Immature natural killer cell (primary cell): ENCODE results near the gene HMGCR. TPM values are rescaled to one million over a fixed set of nuclear protein-coding genes. Genes with fewer than 3 reads are reported as not detected.
"Not testable (repeated sequence)": the region's sequence is repeated elsewhere in the genome, so short reads cannot be mapped to it uniquely, and the experiment has no call there.

Experiments
- DNase-seq, 3 donors: peaks; one replicate each; pipeline ENCODE4 v3.0.0; 2022; ENCODE audit warnings: mixed read lengths in 1 of 3
- H3K27ac Mint-ChIP-seq, 6 donors: one replicate each; pipeline ENCODE4 v1.8.0; 2020; ENCODE audit warnings: mixed read lengths in 6 of 6, mild to moderate bottlenecking in 5 of 6, inconsistent platforms in 4 of 6, moderate library complexity in 3 of 6
- H3K27me3 Mint-ChIP-seq, 3 donors: one replicate each; pipeline ENCODE4 v1.8.0; 2020 to 2021; ENCODE audit warnings: low read depth in 3 of 3, mild to moderate bottlenecking in 3 of 3, mixed read lengths in 3 of 3, moderate library complexity in 3 of 3, inconsistent platforms in 1 of 3
- H3K36me3 Mint-ChIP-seq, 3 donors: one replicate each; pipeline ENCODE4 v1.8.0; 2020; ENCODE audit warnings: mixed read lengths in 3 of 3, inconsistent platforms in 2 of 3, mild to moderate bottlenecking in 2 of 3
- H3K4me1 Mint-ChIP-seq, 2 donors: one replicate each; pipeline ENCODE4 v1.8.0; 2020; ENCODE audit warnings: inconsistent platforms in 2 of 2, mild to moderate bottlenecking in 2 of 2, mixed read lengths in 2 of 2, moderate library complexity in 1 of 2
- H3K4me3 Mint-ChIP-seq, 5 donors: one replicate each; pipeline ENCODE4 v1.8.0; 2020; ENCODE audit warnings: mild to moderate bottlenecking in 5 of 5, mixed read lengths in 5 of 5, inconsistent platforms in 3 of 5, moderate library complexity in 3 of 5
- H3K9me3 Mint-ChIP-seq, 6 donors: one replicate each; pipeline ENCODE4 v1.8.0; 2020; ENCODE audit warnings: mild to moderate bottlenecking in 6 of 6, mixed read lengths in 6 of 6, inconsistent platforms in 4 of 6, moderate library complexity in 3 of 6
- polyA plus RNA-seq, 3 donors: library from polyadenylated mRNA; unstranded; fragments of 300-500 nt; fragmentation: Illumina TruSeq; gene quantifications; one replicate each; pipeline ENCODE4 v1.2.3, GENCODE V29; 2021

Gene HMGCR
- polyA plus RNA-seq, 3 donors from 2014 or later = 9.6 to 18.4 (median 11.2) TPM

DNA sequence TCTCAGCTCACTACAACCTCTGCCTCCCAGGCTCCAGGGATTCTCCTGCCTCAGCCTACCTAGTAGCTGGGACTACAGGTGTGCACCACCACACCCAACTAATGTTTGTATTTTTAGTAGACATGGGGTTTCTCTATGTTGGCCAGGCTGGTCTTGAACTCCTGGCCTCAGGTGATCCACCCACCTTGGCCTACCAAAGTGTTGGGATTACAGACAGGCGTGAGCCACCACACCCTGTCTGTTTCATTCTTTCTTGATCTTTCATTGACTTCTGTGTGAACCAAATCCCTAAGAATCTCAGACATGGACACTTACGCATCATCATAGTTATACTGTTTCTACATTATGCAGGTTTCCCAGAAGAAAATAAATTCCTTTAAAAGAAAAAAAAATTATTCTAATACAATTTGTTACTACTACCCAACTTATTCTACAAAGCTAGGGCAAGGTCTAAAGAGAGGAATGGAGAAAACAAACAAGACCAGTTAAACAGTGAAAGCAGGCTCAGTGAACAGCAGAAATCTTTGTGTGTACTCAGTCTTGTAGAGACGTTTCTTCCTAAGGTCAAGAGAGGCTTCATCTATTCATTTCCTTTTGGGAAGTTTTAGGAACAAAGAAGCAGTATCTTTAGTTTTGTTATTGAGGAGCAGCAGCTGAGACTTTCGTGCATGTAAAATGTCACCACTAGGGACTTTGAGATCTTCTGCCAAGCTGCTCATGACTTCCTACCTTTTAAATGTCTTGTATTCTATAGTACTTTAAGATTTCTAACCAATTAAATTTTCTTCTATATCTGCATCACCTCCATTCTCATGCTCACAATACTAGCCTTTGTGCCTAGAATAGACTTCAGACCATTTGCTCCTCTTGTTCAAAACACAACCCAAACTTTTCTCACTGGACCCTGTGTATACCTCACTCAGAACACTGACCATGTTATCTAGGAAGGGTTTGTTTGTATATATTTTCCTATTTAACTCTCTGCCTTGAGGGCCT lies 5.6 kb upstream of the HMGCR start:
- DNase-seq = no peak
- Mint-ChIP-seq H3K9me3 (no peaks in the 10 kb centered on the region), H3K27me3 (peaks cover 0 to 3% (median 2%) of the 10 kb centered on the region in 3 donors), H3K4me1 (no peaks in the 10 kb centered on the region), H3K4me3 (no peak overlapping the region), H3K27ac (no peak overlapping the region), H3K36me3 (no peaks in the 10 kb centered on the region)

DNA sequence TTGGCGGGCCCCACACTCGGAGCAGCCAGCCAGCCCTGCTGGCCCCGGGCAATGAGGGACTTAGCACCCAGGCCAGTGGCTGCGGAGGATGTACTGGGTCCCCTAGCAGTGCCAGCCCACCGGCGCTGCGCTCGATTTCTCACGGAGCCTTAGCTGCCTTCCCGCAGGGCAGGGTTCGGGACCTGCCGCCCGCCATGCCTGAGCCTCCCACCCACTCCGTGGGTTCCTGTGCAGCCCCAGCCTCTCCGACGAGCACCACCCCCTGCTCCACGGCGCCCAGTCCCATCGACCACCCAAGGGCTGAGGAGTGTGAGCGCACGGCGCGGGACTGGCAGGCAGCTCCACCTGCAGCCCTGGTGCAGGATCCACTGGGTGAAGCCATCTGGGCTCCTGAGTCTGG lies 3.3 kb upstream of the HMGCR start:
- H3K4me1 Mint-ChIP-seq = peaks cover 13 to 15% of the 10 kb centered on the region in 2 donors
- not testable (repeated sequence) for H3K36me3 Mint-ChIP-seq, H3K27me3 Mint-ChIP-seq, H3K4me3 Mint-ChIP-seq, H3K9me3 Mint-ChIP-seq, H3K27ac Mint-ChIP-seq, DNase-seq

DNA sequence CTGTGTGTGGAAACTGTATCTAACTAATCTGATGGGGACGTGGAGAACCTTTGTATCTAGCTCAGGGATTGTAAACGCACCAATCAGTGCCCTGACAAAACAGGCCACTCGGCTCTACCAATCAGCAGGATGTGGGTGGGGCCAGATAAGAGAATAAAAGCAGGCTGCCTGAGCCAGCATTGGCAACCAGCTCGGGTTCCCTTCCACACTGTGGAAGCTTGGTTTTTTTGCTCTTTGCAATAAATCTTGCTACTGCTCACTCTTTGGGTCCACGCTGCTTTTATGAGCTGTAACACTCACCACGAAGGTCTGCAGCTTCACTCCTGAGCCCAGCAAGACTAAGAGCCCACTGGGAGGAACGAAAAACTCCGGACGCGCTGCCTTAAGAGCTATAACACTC lies 2.6 kb upstream of the HMGCR start:
- Mint-ChIP-seq H3K4me3 (peak overlapping the region in 1 of 5 donors; percentile 23), H3K27ac (peak overlapping the region in 1 of 6 donors; percentile 25), H3K4me1 (peaks cover 15 to 19% of the 10 kb centered on the region in 2 donors)
- not testable (repeated sequence) for H3K27me3 Mint-ChIP-seq, H3K9me3 Mint-ChIP-seq, H3K36me3 Mint-ChIP-seq, DNase-seq

DNA sequence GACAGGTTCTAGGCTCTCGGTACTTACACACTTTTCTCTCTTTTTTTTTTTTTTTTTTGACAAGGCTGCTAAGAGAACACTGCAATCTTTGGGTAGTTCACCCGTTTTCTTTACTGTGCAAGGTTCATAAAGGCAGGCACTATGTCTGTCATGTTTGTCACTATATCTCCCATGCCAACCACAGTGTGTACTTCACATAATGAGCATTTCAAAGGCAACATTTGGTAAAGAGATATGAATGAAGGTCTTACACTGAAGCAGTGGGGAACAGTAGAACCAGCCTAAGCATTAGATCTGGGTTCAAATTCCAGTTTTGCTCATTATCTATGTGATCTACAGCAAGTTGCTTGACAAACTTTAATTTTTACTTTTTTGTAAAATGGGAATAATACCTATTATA lies 1.5 kb upstream of the HMGCR start:
- Mint-ChIP-seq H3K4me1 (peaks cover 17 to 29% of the 10 kb centered on the region in 2 donors), H3K27me3 (peaks cover 0 to 3% (median 0%) of the 10 kb centered on the region in 3 donors), H3K9me3 (no peaks in the 10 kb centered on the region), H3K27ac (peak overlapping the region in 1 of 6 donors; percentile 41), H3K4me3 (no peak overlapping the region), H3K36me3 (no peaks in the 10 kb centered on the region)
- no peak for DNase-seq

DNA sequence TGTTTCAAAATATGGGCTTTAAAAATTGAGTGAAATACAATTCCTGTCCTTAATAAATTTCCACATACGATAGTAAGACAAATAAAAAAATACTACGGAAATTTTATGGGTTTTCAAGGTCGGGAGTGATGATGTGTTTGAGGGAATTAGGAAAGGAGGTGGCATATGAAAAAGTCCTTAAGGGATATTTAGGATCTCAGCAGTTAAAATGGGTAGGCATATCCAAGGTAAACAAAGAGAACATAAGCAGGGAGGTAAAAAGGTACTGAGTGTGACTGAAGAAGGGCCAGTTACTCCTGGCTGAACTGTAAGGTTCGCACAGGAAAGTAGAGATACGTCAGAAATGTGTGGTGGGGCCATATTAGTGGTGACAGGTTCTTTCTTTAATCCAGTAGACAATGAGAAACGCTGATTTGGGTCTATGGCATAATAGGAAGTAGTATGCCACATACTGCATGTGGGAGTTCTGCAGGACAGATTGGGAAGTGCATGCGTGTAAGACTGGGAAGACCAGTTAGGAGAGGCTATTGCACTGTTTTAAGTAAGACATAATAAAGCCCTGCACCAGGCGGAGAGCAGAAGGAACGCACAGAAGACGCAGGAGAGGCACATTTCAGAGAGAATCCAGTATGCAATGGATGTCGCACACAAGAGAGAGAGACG lies 937 bp upstream of the HMGCR start:
- Mint-ChIP-seq H3K36me3 (no peaks in the 10 kb centered on the region), H3K27ac (no peak overlapping the region), H3K4me3 (no peak overlapping the region), H3K4me1 (peaks cover 20 to 35% of the 10 kb centered on the region in 2 donors), H3K9me3 (no peaks in the 10 kb centered on the region), H3K27me3 (peaks cover 0 to 3% (median 0%) of the 10 kb centered on the region in 3 donors)
- DNase-seq = peak; percentile 46 to 55 (median 51)

DNA sequence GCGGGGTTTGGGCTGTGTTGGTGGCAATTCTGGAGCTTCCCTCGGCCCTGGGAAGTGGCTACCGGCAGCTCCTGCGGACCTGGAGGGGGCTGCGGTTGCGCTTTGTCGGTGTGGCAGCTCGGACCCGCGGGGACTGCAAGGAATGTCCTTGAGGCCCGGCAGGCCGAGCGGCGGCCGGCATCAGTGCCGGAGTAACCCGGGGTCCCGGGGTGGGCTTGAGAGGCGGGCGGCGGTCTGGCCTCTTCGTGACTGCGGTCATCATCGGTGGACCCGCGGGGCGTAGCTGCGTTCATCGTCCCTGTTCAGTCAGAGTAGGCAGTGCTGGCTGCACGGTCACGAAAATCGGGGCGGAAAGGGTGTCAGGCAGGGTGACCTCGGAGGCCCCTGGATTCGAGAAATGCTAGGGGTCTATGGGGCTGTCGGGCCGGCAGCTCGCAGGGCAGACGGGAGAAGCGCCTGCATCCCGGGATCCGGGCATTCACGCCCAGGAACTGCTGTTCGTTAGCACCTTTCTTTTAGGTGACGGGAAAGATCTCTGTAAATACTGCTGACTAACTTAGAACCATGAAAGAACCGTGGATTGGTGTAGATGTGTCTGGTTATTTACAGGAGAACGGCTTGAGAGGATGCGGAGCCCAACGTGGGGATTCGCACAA lies 474 bp downstream of the HMGCR start:
- Mint-ChIP-seq H3K4me1 (peaks cover 20 to 48% of the 10 kb centered on the region in 2 donors), H3K9me3 (no peaks in the 10 kb centered on the region), H3K27ac (peak overlapping the region in 2 of 6 donors; percentile 73 to 85), H3K4me3 (no peak overlapping the region), H3K36me3 (no peaks in the 10 kb centered on the region), H3K27me3 (peaks cover 0 to 3% (median 0%) of the 10 kb centered on the region in 3 donors)
- DNase-seq = no peak

DNA sequence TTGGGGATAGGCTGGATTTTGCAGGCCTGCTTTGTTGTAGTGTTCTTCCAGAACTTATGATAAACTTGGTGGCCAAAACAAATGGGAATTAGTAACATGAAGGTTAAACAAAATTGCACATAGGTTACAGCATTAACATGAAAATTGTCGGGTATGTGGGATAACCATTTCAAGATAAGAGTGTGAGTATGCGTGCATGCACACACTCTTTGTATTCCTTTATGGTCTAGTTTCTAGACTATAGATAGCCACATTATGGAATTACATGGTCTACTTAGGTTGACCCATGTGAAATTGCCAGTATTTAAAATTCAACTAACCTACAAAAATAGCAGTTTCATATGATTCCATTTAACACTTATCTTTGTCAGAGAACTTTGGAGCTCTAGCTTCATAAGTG lies 1.4 kb downstream of the HMGCR start:
- Mint-ChIP-seq H3K27ac (peak overlapping the region in 2 of 6 donors; percentile 73 to 85), H3K4me1 (peaks cover 20 to 48% of the 10 kb centered on the region in 2 donors), H3K4me3 (no peak overlapping the region), H3K27me3 (peaks cover 0 to 2% (median 0%) of the 10 kb centered on the region in 3 donors), H3K36me3 (no peaks in the 10 kb centered on the region), H3K9me3 (no peaks in the 10 kb centered on the region)
- no peak for DNase-seq

DNA sequence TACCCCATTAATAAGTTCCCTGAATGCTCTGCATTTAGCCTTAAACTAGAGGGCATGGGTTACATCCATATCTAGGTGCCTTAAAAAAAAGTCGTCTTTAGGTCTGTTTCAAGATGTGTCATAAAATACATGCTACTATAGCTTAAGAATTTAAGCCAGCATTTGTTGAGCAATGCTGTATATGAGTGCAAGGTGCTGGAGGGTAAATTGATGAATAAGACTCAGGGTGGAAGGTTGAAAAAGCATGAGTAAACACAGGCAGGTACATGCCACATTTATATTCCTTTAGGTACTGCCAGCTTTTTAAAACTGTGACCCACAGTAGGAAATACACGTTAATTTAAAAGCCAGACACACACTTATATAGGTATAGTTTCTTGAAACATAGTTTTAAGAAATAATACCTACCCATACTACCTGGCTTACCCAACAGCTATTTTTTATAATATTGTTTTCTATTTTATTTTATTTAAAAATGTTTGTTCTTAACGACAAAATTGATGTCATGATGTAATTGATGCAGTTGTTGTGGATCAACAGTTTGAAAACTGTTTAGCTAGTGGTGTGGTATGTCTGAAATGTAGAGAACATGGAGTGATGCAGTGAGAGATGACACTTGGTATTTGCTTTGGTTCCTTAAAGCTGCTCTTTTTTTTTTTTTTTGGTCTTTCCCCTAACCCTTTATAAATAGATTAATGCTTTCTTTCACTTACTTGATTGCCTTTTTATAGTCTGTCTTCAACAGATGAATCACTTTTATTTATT lies 3.9 kb downstream of the HMGCR start:
- DNase-seq = no peak
- Mint-ChIP-seq H3K27ac (peak overlapping the region in 2 of 6 donors; percentile 13 to 35), H3K4me1 (peaks cover 20 to 48% of the 10 kb centered on the region in 2 donors), H3K9me3 (no peaks in the 10 kb centered on the region), H3K4me3 (no peak overlapping the region), H3K36me3 (peaks cover 5 to 10% (median 9%) of the 10 kb centered on the region in 3 donors), H3K27me3 (no peaks in the 10 kb centered on the region)

DNA sequence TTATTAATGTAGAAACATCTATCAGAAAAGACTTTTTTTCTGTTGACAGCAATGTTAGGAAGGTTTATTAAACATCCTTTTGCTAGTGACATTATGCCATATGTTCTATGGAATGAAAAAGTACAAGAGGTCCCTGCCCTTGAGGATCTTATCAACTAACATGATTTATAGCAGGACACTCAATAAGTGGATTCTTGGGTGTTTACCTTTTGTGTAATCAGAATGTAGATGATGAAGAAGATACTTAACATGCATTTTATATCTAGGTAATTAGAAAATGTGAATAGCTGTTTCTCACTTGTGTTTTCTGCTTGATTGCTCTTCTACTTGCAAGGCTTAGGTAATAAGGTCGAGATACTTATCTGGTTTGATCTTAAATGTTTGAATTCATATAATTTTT lies 4.9 kb downstream of the HMGCR start:
- Mint-ChIP-seq H3K27me3 (no peaks in the 10 kb centered on the region), H3K4me1 (peaks cover 20 to 48% of the 10 kb centered on the region in 2 donors), H3K4me3 (no peak overlapping the region), H3K9me3 (no peaks in the 10 kb centered on the region), H3K27ac (peak overlapping the region in 1 of 6 donors; percentile 19), H3K36me3 (peaks cover 6 to 15% (median 14%) of the 10 kb centered on the region in 3 donors)
- DNase-seq = no peak

DNA sequence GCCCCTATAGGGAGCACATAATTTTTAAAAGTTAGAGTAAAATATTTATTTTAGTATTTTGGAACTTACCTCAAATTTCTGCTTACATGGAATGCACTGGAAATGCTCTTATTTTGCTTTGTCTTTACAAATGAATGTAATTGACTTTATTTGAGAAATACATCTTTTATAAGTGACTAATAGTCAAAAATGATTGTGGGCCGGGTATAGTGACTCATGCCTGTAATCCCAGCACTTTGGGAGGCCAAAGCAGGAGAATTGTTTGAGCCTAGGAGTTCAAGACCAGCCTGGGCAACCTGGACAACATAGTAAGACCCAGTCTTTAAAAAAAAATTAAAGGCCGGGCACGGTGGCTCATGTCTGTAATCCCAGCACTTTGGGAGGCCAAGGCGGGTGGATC lies 5.8 kb downstream of the HMGCR start:
- H3K27ac Mint-ChIP-seq = no peak overlapping the region
- no peaks in the 10 kb centered on the region for H3K9me3 Mint-ChIP-seq
- H3K27me3 Mint-ChIP-seq = no peaks in the 10 kb centered on the region
- DNase-seq = no peak
- peaks cover 6 to 22% (median 14%) of the 10 kb centered on the region in 3 donors for H3K36me3 Mint-ChIP-seq
- H3K4me3 Mint-ChIP-seq = no peak overlapping the region
- peaks cover 16 to 43% of the 10 kb centered on the region in 2 donors for H3K4me1 Mint-ChIP-seq

DNA sequence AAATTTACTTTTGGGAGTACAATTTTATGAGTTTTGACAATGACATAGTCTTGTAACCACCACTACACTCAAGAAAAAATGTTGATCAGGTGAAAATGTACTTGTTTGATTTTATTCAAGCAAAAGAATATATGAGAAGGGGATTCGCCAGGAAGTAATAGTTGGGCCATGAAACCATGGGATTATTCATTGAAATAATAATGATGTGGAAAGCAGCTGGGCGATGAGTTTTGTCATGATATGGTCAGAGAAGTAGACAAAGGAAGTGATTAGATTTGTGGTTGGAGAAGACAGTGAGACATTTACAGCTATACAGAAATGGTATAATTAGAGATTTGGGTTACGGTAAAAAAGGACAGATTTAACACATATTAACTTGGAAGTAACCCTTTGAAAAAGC lies 11.2 kb downstream of the HMGCR start:
- Mint-ChIP-seq H3K9me3 (no peaks in the 10 kb centered on the region), H3K4me1 (peaks cover 0 to 4% of the 10 kb centered on the region in 2 donors), H3K36me3 (peaks cover 23 to 57% (median 50%) of the 10 kb centered on the region in 3 donors), H3K27ac (peak overlapping the region in 1 of 6 donors; percentile 31), H3K4me3 (no peak overlapping the region), H3K27me3 (peaks cover 0 to 2% (median 1%) of the 10 kb centered on the region in 3 donors)
- DNase-seq = no peak

DNA sequence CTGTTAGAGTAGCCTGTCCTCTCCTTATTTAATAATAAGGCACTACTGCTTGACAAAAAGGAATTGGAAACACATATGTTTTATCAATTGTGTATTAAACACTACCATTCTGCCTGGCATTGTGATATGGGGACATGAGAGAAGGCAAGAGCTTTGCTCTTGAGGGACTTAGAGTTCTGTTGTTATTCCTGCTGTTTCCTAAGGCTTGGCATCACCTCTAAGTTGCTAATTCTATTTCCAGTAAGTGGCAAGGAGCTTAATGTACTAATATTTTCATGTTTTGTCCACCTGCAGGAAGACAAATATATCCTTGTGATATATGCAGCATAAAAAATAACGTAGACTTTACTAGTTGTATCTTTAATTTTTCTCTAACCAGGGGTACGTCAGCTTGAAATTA lies 12.6 kb downstream of the HMGCR start:
- peaks cover 0 to 2% (median 1%) of the 10 kb centered on the region in 3 donors for H3K27me3 Mint-ChIP-seq
- H3K27ac Mint-ChIP-seq = no peak overlapping the region
- H3K36me3 Mint-ChIP-seq = peaks cover 26 to 57% (median 51%) of the 10 kb centered on the region in 3 donors
- H3K4me1 Mint-ChIP-seq = peaks cover 0 to 4% of the 10 kb centered on the region in 2 donors
- no peak overlapping the region for H3K4me3 Mint-ChIP-seq
- DNase-seq = no peak
- no peaks in the 10 kb centered on the region for H3K9me3 Mint-ChIP-seq
